Astrocyte of the spinal cord (primary cell): ENCODE results near the gene GOLGA3.
"Not testable (repeated sequence)": the region's sequence is repeated elsewhere in the genome, so short reads cannot be mapped to it uniquely, and the experiment has no call there.

Experiments used
- DNase-seq: peaks from one replicate; pipeline ENCODE4 v3.0.0; 2011; ENCODE audit warnings: low read depth, low spot score
- H3K4me3 ChIP-seq: 2 replicates; pipeline ENCODE4 v1.5.1; 2011; ENCODE audit warnings: low read depth, mild to moderate bottlenecking, low read length, moderate library complexity
- CTCF ChIP-seq: IDR thresholded peaks from 2 replicates; pipeline ENCODE4 v1.5.1; 2012; ENCODE audit warnings: low read depth, mild to moderate bottlenecking, low read length, inconsistent platforms
- in situ Hi-C: cut with HindIII; loops from 2 replicates; pipeline ENCODE4 v1.10.0; 2017; ENCODE audit warnings: low sequenced_read_pairs

Gene GOLGA3, protein sequence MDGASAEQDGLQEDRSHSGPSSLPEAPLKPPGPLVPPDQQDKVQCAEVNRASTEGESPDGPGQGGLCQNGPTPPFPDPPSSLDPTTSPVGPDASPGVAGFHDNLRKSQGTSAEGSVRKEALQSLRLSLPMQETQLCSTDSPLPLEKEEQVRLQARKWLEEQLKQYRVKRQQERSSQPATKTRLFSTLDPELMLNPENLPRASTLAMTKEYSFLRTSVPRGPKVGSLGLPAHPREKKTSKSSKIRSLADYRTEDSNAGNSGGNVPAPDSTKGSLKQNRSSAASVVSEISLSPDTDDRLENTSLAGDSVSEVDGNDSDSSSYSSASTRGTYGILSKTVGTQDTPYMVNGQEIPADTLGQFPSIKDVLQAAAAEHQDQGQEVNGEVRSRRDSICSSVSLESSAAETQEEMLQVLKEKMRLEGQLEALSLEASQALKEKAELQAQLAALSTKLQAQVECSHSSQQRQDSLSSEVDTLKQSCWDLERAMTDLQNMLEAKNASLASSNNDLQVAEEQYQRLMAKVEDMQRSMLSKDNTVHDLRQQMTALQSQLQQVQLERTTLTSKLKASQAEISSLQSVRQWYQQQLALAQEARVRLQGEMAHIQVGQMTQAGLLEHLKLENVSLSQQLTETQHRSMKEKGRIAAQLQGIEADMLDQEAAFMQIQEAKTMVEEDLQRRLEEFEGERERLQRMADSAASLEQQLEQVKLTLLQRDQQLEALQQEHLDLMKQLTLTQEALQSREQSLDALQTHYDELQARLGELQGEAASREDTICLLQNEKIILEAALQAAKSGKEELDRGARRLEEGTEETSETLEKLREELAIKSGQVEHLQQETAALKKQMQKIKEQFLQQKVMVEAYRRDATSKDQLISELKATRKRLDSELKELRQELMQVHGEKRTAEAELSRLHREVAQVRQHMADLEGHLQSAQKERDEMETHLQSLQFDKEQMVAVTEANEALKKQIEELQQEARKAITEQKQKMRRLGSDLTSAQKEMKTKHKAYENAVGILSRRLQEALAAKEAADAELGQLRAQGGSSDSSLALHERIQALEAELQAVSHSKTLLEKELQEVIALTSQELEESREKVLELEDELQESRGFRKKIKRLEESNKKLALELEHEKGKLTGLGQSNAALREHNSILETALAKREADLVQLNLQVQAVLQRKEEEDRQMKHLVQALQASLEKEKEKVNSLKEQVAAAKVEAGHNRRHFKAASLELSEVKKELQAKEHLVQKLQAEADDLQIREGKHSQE (N-terminal part only)

DNA sequence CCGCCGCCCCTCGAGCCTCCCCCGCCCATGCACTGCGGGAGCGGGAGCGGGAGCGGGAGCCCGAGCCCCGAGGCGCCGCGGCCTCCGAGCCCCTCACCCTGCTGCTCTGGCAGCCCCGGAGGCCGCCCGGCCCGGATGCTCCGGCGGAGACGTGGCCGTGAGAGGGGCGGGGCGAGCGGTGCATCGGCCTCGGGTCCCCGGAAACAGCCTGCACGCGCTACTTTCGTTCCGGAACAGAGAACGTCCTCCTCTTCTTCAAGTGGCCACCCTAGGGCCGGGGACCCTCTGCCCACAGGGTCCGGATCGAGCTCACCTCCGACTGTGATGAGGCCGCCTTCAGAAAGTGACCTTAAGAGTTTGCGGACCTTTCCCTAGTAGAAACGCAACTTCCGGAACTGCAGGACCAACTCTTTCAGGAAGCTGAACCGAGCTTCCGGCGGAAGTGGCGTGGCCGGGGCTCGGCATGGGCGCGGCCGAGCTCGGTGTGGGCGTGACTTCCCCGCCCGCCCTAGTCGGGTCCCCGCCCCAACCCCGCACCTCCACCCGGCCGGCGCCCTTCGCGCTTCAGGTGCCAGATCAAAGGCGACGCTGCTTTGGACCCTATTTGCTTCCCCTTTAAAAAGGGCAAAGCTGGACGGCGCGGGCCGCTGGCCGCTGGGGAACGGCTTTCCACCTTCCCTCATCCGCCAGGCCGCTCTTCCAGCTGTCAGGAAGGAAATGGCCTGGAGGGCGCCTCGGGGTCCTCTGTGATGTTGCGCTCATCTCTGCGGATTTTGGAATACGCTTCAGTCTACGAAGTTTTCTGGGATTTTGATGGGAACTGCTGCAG is at the start of gene GOLGA3:
GOLGA3 (minus strand) TSS at position 164 of the 829 bp plus-strand sequence. CDS start 6,741 bp downstream, outside the sequence.
- in situ Hi-C loops = no loop called here
- peak within 1 kb of the TSS; percentile 89 for H3K4me3 ChIP-seq
- DNase-seq = peak; percentile 96
- TF ChIP-seq CTCF = no peak

DNA sequence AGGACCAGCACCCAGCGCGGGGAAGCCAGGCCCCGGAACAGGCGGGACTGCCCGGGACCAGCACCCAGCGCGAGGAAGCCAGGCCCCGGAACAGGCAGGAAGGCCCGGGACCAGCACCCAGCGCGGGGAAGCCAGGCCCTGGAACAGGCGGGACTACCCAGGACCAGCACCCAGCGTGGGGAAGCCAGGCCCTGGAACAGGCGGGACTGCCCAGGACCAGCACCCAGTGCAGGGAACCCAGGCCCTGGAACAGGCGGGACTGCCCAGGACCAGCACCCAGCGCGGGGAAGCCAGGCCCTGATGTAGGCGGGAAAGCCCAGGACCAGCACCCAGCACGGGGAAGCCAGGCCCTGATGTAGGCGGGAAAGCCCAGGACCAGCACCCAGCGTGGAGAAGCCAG is 46.0 kb upstream of the GOLGA3 start:
- H3K4me3 ChIP-seq, DNase-seq, in situ Hi-C loops: not testable (repeated sequence)

DNA sequence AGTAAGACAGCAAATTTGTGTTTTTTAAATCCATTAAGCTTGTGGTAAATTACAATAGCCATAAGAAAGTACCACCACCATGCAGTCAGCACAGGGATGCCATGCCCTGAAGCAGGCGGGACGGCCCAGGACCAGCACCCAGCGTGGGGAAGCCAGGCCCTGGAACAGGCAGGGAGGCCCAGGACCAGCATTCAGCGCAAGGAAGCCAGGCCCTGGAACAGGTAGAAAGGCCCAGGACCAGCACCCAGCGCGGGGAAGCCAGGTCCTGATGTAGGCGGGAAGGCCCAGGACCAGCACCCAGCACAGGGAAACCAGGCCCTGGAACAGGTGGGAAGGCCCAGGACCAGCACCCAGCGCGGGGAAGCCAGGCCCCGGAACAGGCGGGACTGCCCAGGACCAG is 45.5 kb upstream of the GOLGA3 start:
- in situ Hi-C loops = no loop called here
- TF ChIP-seq CTCF = no peak
- no peak overlapping the region for H3K4me3 ChIP-seq
- no peak for DNase-seq

DNA sequence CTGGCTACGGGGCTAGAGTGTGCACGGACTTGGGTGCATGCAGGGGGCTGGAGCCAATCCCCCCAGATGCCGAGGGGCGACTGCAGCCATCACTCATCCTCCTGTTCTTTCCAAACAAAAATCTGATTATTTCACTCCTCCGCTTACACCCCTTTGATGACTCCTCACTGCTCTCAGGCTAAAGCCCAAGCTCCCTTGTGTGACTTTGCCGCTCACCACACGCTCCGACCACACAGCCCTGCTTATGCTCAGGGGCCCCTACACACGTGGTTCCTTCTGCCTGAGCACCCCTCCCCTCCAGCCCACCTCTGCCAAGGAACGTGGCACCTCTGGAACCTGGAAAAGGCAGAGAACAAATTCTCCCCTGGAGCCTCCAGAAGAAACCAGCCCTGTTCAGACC is 45.1 kb upstream of the GOLGA3 start:
- TF ChIP-seq CTCF = no peak
- DNase-seq = no peak
- in situ Hi-C loops = no loop called here
- H3K4me3 ChIP-seq = no peak overlapping the region

DNA sequence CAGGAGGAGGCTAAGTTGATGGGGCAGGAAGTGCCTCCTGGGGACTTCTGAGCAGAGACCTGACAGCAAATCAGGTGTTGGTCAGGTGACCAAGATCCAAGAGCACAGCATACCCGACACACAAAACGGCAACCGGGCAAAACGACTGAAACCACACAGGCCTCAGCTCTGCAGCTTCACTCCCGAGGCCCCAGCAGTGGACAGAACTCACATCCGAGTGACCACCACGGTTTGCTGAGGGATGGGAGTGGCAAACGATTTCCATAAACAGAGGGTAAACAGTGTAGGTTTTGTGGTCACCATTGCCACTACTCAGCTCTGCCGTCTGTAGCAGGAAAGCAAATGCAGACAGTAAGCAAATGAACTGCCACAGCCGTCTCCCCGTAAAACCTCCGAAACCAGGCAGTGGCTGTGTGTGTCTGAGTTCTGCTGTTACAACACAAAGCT is 44.3 kb upstream of the GOLGA3 start:
- H3K4me3 ChIP-seq = no peak overlapping the region
- in situ Hi-C loops = no loop called here
- no peak for DNase-seq
- no peak for TF ChIP-seq CTCF

- TF ChIP-seq CTCF = no peak
- in situ Hi-C loops = no loop called here
- DNase-seq = no peak
- H3K4me3 ChIP-seq = no peak overlapping the region
These were observed 43.6 kb upstream of the GOLGA3 start for GRCh38 chr12:132872073-132872855.
